ENCODE data around the gene CBL.

The CBL gene

DNA sequence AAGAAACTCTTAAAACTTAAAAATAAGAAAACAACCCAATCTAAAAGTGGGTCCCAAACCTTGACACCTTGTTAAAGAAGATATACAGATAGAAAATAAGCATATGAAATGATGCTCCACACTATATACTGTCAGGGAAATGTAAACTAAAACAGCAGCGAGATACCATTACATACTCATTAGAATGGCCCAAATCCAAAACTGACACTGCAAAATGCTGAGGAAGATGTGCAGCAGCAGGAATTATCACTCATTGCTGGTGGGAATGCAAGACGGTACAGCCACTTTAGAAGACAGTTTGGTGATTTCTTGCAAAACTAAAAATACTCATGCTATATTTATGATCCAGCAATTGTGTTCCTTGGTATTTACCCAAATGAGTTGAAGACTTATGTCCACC lies 123.2 kb downstream of the CBL start:
- H3K9me3 ChIP-seq (ENCODE audit: insufficient read depth, low read depth, low read length): no peaks in the 10 kb centered on the region
- no peak overlapping the region for H3K9ac ChIP-seq (ENCODE audit: low read depth, low read length)
- H3K4me3 ChIP-seq (ENCODE audit: low read length): no peak overlapping the region
- no peaks in the 10 kb centered on the region for H3K36me3 ChIP-seq (ENCODE audit: insufficient read depth, low read depth, low read length)
- H3K4me1 ChIP-seq (ENCODE audit: insufficient read depth, low read length): no peaks in the 10 kb centered on the region
- H3K27me3 ChIP-seq (ENCODE audit: insufficient read depth, low read length): no peaks in the 10 kb centered on the region
- no peak overlapping the region for H3K27ac ChIP-seq (ENCODE audit: low read length)

DNA sequence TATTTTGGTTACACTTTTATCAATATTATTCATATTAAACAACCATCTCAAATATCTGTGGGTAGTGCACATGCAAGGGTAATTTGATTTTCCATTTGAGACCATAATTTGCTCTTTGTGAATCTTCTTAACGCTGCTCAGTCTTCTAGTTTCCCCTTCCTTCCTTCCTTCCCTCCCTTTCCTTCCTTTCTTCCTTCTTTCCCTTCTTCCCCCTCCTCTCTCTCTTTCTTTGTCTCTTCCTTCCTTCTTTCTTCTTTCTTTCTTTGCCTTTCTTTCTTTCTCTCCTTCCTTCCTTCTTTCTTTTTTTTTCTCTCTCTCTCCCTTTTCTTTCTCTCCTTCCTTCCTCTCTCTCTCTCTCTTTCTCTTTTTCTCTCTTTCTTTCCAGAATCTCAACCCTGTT lies 124.1 kb downstream of the CBL start:
- Histone ChIP-seq H3K27ac (ENCODE audit: low read length) (no peak overlapping the region), H3K9me3 (ENCODE audit: insufficient read depth, low read depth, low read length) (no peaks in the 10 kb centered on the region), H3K27me3 (ENCODE audit: insufficient read depth, low read length) (no peaks in the 10 kb centered on the region), H3K4me1 (ENCODE audit: insufficient read depth, low read length) (no peaks in the 10 kb centered on the region), H3K4me3 (ENCODE audit: low read length) (no peak overlapping the region), H3K36me3 (ENCODE audit: insufficient read depth, low read depth, low read length) (no peaks in the 10 kb centered on the region), H3K9ac (ENCODE audit: low read depth, low read length) (no peak overlapping the region)

DNA sequence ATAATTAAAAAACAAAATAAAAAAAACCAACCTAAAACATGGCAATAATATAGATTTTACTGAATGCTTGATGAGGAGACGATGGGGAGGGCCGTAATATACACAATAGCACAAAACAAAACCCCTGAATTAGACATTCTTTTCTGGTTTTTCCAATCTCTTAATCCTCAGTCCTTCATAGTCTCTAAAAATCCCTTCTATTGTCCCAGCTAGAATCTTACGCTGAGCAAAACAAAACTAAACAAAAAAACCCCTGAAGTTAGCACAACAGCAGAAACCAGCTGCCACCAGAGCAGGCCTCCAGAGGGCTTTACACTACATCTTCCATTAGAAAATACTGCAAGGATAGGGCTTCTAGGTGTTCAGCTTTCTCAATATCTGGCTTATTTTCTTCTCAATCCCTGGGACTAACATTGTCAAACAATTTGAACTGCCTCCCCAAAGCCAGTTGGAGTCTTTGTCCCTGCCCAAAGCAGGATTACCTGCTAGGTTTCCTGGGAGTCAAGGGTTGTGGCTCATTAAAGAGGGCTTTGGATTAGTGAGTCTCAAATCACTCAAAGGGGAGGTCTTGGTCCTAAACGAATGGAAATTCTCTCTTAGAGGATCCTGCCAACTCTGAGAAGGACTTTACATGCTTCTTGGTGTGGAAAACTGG lies 126.1 kb downstream of the CBL start:
- H3K27ac ChIP-seq (ENCODE audit: low read length): no peak overlapping the region
- no peaks in the 10 kb centered on the region for H3K9me3 ChIP-seq (ENCODE audit: insufficient read depth, low read depth, low read length)
- H3K4me3 ChIP-seq (ENCODE audit: low read length): no peak overlapping the region
- no peaks in the 10 kb centered on the region for H3K27me3 ChIP-seq (ENCODE audit: insufficient read depth, low read length)
- H3K36me3 ChIP-seq (ENCODE audit: insufficient read depth, low read depth, low read length): peaks cover 14% of the 10 kb centered on the region
- no peak overlapping the region for H3K9ac ChIP-seq (ENCODE audit: low read depth, low read length)
- H3K4me1 ChIP-seq (ENCODE audit: insufficient read depth, low read length): peaks cover 4% of the 10 kb centered on the region; the same call in 1 of the 2 replicates

DNA sequence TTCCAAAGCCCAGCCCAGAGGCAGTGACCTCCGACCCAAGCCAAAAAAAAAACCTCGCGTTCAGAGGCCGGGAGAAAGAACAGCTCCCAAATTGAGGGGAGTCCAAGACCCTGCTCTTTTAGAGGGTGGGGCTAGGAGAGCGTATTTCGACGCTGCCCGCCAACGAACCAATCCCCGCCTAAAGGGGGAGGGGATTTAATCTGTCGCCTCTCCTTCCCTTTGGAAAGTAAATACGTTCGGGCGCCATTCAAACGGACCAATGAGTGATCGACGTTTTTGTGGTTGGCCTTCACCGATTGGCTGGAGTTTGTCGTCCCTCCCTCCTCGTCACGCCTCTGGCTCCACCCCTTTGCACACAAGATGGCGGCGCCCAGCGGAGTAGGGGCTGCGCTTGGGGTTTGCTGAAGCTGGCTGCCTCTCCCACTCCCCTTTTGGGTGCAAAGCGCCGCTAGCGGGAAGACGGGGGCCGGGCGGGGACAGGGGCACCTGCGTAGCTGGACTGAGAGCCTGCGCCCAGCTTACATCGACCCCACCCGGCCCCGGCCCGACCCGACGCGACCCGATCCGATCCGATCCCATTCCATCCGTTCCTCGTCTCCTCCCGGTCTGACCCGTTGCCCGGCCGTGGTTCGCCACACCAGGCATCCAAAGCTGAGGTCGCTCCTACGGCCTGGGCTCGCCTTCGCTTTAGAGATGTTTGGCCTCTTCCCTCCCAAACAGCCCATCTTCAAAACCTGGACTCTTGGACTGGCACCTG lies 128.2 kb downstream of the CBL start, which contains the start of gene RNF26:
TSS of gene RNF26 (plus strand) at position 354 of the 757 bp plus-strand sequence. CDS start 596 bp downstream, outside the sequence.
- H3K9me3 ChIP-seq (ENCODE audit: insufficient read depth, low read depth, low read length): no peaks in the 10 kb centered on the region
- peak within 1 kb of the TSS; percentile 95 for H3K9ac ChIP-seq (ENCODE audit: low read depth, low read length)
- H3K36me3 ChIP-seq (ENCODE audit: insufficient read depth, low read depth, low read length): peaks cover 14% of the 10 kb centered on the region
- H3K27me3 ChIP-seq (ENCODE audit: insufficient read depth, low read length): peaks cover 10% of the 10 kb centered on the region
- peak within 1 kb of the TSS; percentile 98 for H3K4me3 ChIP-seq (ENCODE audit: low read length)
- H3K27ac ChIP-seq (ENCODE audit: low read length): peak within 1 kb of the TSS; percentile 81
- peaks cover 17% of the 10 kb centered on the region; the same call in 1 of the 2 replicates for H3K4me1 ChIP-seq (ENCODE audit: insufficient read depth, low read length)

DNA sequence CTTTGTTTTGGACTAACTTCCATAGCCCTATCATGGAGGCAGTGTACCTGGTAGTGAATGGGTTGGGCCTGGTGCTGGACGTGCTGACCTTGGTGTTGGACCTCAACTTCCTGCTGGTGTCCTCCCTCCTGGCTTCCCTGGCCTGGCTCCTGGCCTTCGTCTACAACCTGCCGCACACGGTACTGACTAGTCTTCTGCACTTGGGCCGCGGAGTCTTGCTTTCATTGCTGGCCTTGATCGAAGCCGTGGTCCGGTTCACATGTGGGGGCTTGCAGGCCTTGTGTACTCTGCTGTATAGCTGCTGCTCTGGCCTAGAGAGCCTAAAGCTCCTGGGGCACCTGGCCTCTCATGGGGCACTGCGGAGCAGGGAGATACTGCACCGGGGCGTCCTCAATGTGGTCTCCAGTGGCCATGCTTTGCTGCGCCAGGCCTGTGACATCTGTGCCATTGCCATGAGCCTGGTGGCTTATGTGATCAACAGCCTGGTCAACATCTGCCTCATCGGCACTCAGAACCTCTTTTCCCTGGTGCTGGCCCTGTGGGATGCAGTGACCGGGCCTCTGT lies 129.0 kb downstream of the CBL start:
- Histone ChIP-seq H3K4me3 (ENCODE audit: low read length) (peak overlapping the region; percentile 98), H3K9me3 (ENCODE audit: insufficient read depth, low read depth, low read length) (no peaks in the 10 kb centered on the region), H3K27ac (ENCODE audit: low read length) (peak overlapping the region; percentile 81), H3K27me3 (ENCODE audit: insufficient read depth, low read length) (peaks cover 18% of the 10 kb centered on the region), H3K9ac (ENCODE audit: low read depth, low read length) (peak overlapping the region; percentile 95), H3K36me3 (ENCODE audit: insufficient read depth, low read depth, low read length) (peaks cover 14% of the 10 kb centered on the region), H3K4me1 (ENCODE audit: insufficient read depth, low read length) (peaks cover 17% of the 10 kb centered on the region; the same call in 1 of the 2 replicates)

DNA sequence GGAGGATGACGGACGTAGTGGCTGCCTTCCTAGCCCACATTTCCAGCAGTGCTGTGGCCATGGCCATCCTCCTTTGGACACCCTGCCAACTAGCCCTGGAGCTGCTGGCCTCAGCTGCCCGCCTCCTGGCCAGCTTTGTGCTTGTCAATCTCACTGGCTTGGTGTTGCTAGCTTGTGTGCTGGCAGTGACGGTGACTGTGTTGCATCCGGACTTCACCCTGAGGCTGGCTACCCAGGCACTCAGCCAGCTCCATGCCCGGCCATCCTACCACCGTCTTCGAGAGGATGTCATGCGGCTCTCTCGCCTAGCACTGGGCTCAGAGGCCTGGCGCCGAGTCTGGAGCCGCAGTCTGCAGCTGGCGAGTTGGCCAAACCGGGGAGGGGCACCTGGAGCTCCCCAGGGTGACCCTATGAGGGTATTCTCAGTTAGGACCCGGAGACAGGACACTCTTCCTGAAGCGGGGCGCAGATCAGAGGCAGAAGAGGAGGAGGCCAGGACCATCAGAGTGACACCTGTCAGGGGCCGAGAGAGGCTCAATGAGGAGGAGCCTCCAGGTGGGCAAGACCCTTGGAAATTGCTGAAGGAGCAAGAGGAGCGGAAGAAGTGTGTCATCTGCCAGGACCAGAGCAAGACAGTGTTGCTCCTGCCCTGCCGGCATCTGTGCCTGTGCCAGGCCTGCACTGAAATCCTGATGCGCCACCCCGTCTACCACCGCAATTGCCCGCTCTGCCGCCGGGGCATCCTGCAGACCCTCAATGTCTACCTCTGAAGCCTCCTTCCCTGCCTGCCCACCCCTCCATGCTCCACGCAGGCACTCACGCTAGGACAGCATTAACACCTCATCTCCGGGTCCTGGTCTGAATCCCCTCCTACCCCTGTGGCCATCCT lies 129.8 kb downstream of the CBL start:
- H3K27ac ChIP-seq (ENCODE audit: low read length): no peak overlapping the region
- H3K4me1 ChIP-seq (ENCODE audit: insufficient read depth, low read length): peaks cover 18% of the 10 kb centered on the region; the same call in 1 of the 2 replicates
- H3K9me3 ChIP-seq (ENCODE audit: insufficient read depth, low read depth, low read length): no peaks in the 10 kb centered on the region
- H3K4me3 ChIP-seq (ENCODE audit: low read length): peak overlapping the region; percentile 98; the same call in 1 of the 2 replicates
- peaks cover 14% of the 10 kb centered on the region for H3K36me3 ChIP-seq (ENCODE audit: insufficient read depth, low read depth, low read length)
- H3K9ac ChIP-seq (ENCODE audit: low read depth, low read length): peak overlapping the region; percentile 95; the same call in 1 of the 2 replicates
- H3K27me3 ChIP-seq (ENCODE audit: insufficient read depth, low read length): peaks cover 25% of the 10 kb centered on the region

DNA sequence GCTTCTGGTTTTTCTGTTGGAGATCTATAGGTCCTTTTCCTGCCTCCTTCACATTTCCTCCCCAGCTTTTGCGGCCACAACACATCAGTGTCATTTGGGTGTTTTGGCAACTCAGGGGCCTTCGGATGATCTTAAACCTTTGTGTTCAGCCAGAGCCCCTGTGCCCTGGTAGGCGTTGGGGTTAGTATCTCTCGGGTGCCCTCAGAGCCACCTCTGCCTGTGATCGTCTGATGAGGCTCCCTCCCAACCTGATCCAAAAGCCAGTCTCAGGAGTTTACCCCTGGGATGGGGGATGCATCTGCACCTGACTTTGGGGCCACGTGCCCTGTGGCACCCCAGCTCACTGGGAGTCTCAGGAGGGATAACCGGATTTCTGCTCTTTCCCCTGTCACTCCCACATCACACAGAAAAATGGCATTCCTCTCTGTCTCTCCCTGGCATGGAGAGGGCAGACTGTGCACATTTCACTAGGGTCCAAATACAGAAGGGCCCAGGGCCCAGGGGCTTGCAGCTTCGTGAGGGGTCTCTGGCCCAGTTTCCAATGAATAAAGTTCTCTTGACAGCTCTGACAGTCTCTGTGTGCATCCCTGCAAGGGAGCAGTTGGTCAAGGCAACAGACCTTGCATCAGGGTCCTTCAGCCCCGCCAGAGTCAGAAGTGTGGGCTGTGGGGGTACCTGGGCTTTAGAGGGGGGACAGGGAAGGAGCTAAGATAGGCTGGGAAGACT lies 130.8 kb downstream of the CBL start:
- Histone ChIP-seq H3K4me1 (ENCODE audit: insufficient read depth, low read length) (peaks cover 19% of the 10 kb centered on the region; the same call in 1 of the 2 replicates), H3K36me3 (ENCODE audit: insufficient read depth, low read depth, low read length) (peaks cover 14% of the 10 kb centered on the region), H3K9me3 (ENCODE audit: insufficient read depth, low read depth, low read length) (no peaks in the 10 kb centered on the region), H3K27me3 (ENCODE audit: insufficient read depth, low read length) (peaks cover 35% of the 10 kb centered on the region), H3K27ac (ENCODE audit: low read length) (no peak overlapping the region), H3K4me3 (ENCODE audit: low read length) (peak overlapping the region; percentile 63; the same call in 1 of the 2 replicates), H3K9ac (ENCODE audit: low read depth, low read length) (peak overlapping the region; percentile 60; the same call in 1 of the 2 replicates)

DNA sequence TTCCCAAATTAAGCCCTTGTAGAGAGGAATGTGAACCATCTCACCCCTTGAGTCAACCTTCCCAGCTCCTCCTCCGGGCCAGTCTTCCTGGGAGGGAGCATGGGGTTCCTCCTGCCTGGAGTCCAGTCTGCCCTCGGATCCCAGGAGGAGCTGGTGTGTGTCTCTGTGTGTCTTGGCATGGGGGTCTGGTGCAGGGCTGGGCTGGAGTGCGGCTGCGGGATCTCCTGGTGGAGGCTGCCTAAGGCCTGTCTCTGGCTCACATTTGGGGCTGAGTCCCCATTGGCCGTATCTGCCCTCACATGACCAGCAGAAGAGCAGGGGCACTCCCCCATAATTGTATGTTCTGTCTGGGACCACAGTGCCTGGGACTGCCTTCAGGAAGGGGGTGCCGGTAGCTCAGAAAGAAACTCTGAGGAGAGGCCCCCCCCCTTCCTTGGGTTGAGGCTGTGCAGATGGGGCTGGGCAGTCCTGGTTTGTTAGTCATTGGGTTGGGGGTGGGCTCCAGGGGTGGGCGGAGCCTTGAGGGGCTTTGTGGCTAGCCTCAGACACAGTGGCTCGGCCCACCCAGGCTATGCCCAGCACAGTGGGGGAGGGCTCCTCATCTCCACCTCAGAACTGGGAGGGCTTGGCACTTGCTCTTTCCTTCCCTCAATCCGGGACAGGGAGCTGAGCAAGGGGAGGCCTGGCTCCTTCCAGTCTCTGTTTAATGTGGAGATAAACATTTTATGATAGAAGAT lies 131.6 kb downstream of the CBL start:
- peaks cover 44% of the 10 kb centered on the region for H3K27me3 ChIP-seq (ENCODE audit: insufficient read depth, low read length)
- H3K9me3 ChIP-seq (ENCODE audit: insufficient read depth, low read depth, low read length): no peaks in the 10 kb centered on the region
- H3K9ac ChIP-seq (ENCODE audit: low read depth, low read length): peak overlapping the region; percentile 60; the same call in 1 of the 2 replicates
- peaks cover 19% of the 10 kb centered on the region; the same call in 1 of the 2 replicates for H3K4me1 ChIP-seq (ENCODE audit: insufficient read depth, low read length)
- H3K27ac ChIP-seq (ENCODE audit: low read length): peak overlapping the region; percentile 40
- peak overlapping the region; percentile 63 for H3K4me3 ChIP-seq (ENCODE audit: low read length)
- peaks cover 14% of the 10 kb centered on the region for H3K36me3 ChIP-seq (ENCODE audit: insufficient read depth, low read depth, low read length)

DNA sequence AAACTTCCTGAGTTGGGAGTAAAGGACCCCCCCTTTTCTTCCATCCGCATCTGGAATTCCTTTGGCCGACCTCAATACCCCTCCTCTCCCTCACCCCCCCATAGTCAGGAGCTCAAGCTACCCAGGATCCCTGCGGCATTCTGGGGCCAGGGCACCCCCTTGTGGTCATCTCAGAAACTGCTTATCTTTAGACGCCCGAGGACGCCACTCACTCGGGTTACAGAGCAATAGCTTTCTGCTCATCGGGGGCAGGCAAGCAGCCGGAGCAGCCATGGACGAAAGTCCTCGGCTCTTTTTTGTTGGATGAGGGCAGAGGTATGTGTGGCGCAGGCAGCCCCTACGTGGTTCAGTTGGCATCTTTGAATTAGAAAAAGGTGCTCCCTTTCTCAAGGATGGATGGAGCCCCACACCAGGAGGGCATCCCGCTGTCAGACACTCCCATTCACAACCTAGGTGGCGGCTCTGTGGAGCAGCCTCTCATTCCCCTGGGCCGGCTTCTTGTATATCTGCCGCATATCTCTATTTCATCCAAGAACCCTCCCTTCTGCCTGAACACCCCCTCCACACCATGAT lies 132.3 kb downstream of the CBL start:
- Histone ChIP-seq H3K4me1 (ENCODE audit: insufficient read depth, low read length) (peaks cover 19% of the 10 kb centered on the region; the same call in 1 of the 2 replicates), H3K36me3 (ENCODE audit: insufficient read depth, low read depth, low read length) (peaks cover 14% of the 10 kb centered on the region), H3K27me3 (ENCODE audit: insufficient read depth, low read length) (peaks cover 50% of the 10 kb centered on the region), H3K9ac (ENCODE audit: low read depth, low read length) (peak overlapping the region; percentile 60; the same call in 1 of the 2 replicates), H3K9me3 (ENCODE audit: insufficient read depth, low read depth, low read length) (no peaks in the 10 kb centered on the region), H3K27ac (ENCODE audit: low read length) (no peak overlapping the region), H3K4me3 (ENCODE audit: low read length) (peak overlapping the region; percentile 63)
